HEK293T (cell line): ENCODE results near the gene CCDC141.

Experiments used
- BHLHE40 ChIP-seq: fragments of 450-650 bp; IDR thresholded peaks from 2 replicates; pipeline ENCODE4 v1.6.1; 2016; ENCODE audit warnings: mild to moderate bottlenecking, moderate library complexity, borderline replicate concordance
- FOXA1 ChIP-seq: fragments of 450-650 bp; IDR thresholded peaks from 2 replicates; pipeline ENCODE4 v1.6.1; 2016; ENCODE audit warnings: mild to moderate bottlenecking
- FOXM1 ChIP-seq: fragments of 450-650 bp; IDR thresholded peaks from 2 replicates; pipeline ENCODE4 v1.6.1; 2017; ENCODE audit warnings: mild to moderate bottlenecking, borderline replicate concordance
- NFRKB ChIP-seq: fragments of 450-650 bp; IDR thresholded peaks from 2 replicates; pipeline ENCODE4 v1.6.1; 2016; ENCODE audit warnings: mild to moderate bottlenecking, moderate library complexity

DNA sequence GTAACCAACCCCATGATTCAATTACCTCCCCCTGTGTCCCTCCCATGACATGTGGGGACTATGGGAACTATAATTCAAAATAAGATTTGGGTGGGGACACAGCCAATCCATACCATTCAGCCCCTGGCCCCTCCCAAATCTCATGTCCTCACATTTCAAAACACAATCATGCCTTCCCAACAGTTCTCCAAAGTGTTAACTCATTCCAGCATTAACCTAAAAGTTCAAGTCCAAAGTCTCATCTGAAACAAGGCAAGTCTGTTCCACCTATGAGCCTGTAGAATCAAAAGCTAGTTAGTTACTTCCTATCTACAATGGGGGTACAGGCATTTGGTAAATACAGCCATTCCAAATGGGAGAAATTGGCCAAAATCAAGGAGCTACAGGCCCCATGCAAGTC lies 32.0 kb upstream of the CCDC141 start:
- TF ChIP-seq NFRKB (no peak), FOXM1 (no peak), FOXA1 (no peak), BHLHE40 (no peak)
